NT2/D1 (cell line): ENCODE results near the gene AFMID.
A peak's percentile ranks its signal among the peaks of the same experiment; 100 is the strongest.

ENCODE experiments used
- DNase-seq: peaks from one replicate; pipeline ENCODE4 v3.0.0-alpha.2; 2011; ENCODE audit warnings: low read depth, low spot score
- H3K27me3 ChIP-seq: 2 replicates; pipeline ENCODE4 v1.6.0; 2011; ENCODE audit warnings: mild to moderate bottlenecking; ENCODE audit not compliant: insufficient read length, insufficient read depth
- H3K36me3 ChIP-seq: 2 replicates; pipeline ENCODE4 v1.6.1; 2011; ENCODE audit warnings: mild to moderate bottlenecking, low read length, mixed read lengths; ENCODE audit not compliant: insufficient read depth, insufficient read length
- H3K4me1 ChIP-seq: 2 replicates; pipeline ENCODE4 v1.5.1; 2011; ENCODE audit not compliant: insufficient read depth, insufficient read length
- H3K4me3 ChIP-seq: 2 replicates; pipeline ENCODE4 v1.5.1; 2011; ENCODE audit warnings: low read depth; ENCODE audit not compliant: insufficient read length
- H3K9ac ChIP-seq: 2 replicates; pipeline ENCODE4 v1.6.0; 2011; ENCODE audit warnings: low read depth; ENCODE audit not compliant: insufficient read length
- H3K9me3 ChIP-seq: 2 replicates; pipeline ENCODE4 v1.5.1; 2011; ENCODE audit warnings: mild to moderate bottlenecking, low read length; ENCODE audit not compliant: insufficient read depth
- SUZ12 ChIP-seq: IDR thresholded peaks from 2 replicates; pipeline ENCODE4 v1.6.1; 2011; ENCODE audit not compliant: insufficient read length, insufficient read depth; ENCODE audit errors: extremely low read depth
- YY1 ChIP-seq: IDR thresholded peaks from 2 replicates; pipeline ENCODE4 v1.6.1; 2011; ENCODE audit not compliant: insufficient read length, insufficient read depth
- ZNF274 ChIP-seq: IDR thresholded peaks from 2 replicates; pipeline ENCODE4 v1.6.1; 2011; ENCODE audit warnings: mild to moderate bottlenecking, low read depth, low read length

Gene AFMID

DNA sequence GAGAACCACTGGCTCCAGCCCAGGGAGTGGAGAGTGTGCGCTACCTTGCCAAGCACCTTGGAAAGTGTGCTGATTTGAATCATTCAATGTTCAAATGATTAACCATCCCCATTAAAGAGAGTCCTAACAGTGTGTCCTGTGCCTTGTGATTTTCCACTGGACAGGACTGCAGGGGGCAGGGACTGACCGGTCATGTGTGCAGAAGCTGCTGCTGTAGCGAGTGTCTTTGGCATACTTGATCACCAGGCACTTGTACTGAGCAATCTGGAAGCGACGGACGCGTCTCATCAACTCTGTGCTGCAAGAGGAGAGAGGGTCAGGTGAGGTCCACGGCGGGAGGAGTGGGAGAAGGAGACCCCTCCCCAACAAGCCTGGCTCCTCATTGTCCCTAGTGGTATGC is 2.3 kb upstream of the AFMID start:
- peaks cover 8% of the 10 kb centered on the region for H3K4me1 ChIP-seq
- TF ChIP-seq YY1 (no peak), SUZ12 (no peak), ZNF274 (no peak)
- no peaks in the 10 kb centered on the region for H3K27me3 ChIP-seq
- peaks cover 59% of the 10 kb centered on the region for H3K36me3 ChIP-seq
- DNase-seq = no peak
- peak overlapping the region; percentile 69 for H3K9ac ChIP-seq
- no peaks in the 10 kb centered on the region for H3K9me3 ChIP-seq
- H3K4me3 ChIP-seq = peak overlapping the region; percentile 90

DNA sequence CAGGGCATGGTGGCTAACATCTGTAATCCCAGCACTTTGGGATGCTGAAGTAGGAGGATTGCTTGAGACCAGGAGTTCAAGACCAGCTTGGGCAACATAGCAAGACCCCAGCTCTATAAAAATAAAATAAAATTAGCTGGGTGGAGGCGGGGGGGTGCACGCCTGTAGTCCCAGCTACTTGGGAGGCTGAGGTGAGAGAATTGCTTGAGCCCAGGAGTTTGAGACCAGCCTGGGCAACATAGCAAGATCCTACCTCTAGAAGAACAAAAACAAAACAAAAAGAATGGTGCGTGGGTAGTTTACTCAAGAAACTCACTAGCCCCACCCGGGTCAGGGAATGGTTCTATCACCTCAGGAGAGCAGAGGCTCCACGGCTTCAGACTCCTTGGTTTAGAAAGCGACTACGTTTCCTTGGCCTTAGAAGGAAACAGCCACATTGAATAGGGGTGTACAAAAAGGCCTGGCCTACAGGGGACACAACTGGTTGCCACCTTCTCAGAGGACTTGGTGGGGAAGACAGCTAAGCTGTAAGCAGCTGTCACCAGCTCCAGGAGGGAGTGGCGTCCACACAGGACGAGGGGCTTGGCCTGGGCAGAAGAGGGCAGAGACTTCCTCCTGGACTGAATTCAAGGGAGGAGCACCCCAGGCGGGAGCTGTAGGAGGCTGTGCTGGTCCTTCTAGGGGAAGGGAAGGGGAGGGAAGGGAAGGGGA is 1.0 kb upstream of the AFMID start:
- TF ChIP-seq ZNF274 (no peak), YY1 (no peak), SUZ12 (no peak)
- DNase-seq = no peak
- H3K4me3 ChIP-seq = peak overlapping the region; percentile 90
- peaks cover 15% of the 10 kb centered on the region for H3K4me1 ChIP-seq
- H3K36me3 ChIP-seq = peaks cover 54% of the 10 kb centered on the region
- no peaks in the 10 kb centered on the region for H3K9me3 ChIP-seq
- peak overlapping the region; percentile 78 for H3K9ac ChIP-seq
- no peaks in the 10 kb centered on the region for H3K27me3 ChIP-seq

DNA sequence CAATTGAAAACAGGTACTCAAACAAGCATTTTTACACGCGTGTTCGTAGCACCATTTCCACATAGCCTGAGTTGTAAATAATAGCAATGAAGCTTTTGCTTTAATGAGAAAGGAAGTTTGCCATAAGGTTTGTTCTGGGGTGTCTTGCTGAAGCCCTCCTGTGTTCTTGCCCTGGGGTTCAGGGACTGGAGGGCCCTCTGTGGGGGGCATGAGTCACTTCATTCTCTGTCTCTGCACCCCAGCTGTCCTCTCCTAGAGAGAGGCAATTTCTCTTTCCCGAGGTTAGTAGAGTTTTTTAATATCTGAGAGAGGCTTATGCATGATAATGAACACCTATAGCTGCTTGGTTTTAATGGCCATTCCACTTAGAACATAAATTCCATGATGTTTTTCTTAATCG is 9.6 kb downstream of the AFMID start:
- TF ChIP-seq YY1 (no peak), SUZ12 (no peak), ZNF274 (no peak)
- H3K27me3 ChIP-seq = no peaks in the 10 kb centered on the region
- H3K36me3 ChIP-seq = peaks cover 45% of the 10 kb centered on the region
- no peak overlapping the region for H3K9ac ChIP-seq
- no peak for DNase-seq
- no peaks in the 10 kb centered on the region for H3K9me3 ChIP-seq
- H3K4me1 ChIP-seq = peaks cover 11% of the 10 kb centered on the region
- H3K4me3 ChIP-seq = no peak overlapping the region

DNA sequence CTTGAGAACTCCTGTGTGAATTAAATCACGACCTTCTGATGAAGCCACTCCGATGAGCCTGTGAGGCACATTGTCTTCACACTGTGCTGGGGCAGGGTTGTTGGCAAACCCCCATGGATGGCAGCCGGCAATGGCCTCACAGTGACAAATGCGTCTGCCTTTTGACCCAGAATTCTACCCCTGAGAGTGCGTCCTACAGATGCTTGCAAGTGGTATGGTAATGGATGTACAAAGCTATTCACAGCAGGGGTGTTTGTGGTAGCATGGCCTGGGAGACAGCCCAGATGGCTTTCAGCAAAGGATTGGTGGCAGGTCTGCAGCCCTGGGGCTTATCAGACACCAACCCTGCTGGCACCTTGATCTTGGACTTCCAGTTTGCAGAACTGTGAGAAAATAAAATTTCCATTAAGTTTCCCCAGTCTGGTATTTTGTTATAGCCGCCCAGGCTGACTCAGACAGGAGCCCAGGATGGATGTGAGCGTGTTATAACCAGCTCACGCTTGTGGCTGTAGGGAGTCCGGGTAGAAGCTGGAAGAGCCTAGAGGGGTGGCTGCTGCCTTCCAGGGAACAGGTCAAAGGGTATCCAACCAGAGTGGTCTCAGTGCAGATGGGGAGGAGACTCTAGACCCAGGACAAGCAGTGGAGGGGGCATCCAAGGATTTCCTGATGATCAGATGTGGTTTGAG is 10.1 kb downstream of the AFMID start:
- Histone ChIP-seq H3K9ac (no peak overlapping the region), H3K4me3 (no peak overlapping the region), H3K36me3 (peaks cover 44% of the 10 kb centered on the region), H3K9me3 (no peaks in the 10 kb centered on the region), H3K27me3 (no peaks in the 10 kb centered on the region), H3K4me1 (peaks cover 11% of the 10 kb centered on the region)
- TF ChIP-seq YY1 (no peak), SUZ12 (no peak), ZNF274 (no peak)
- DNase-seq = peak; percentile 48

DNA sequence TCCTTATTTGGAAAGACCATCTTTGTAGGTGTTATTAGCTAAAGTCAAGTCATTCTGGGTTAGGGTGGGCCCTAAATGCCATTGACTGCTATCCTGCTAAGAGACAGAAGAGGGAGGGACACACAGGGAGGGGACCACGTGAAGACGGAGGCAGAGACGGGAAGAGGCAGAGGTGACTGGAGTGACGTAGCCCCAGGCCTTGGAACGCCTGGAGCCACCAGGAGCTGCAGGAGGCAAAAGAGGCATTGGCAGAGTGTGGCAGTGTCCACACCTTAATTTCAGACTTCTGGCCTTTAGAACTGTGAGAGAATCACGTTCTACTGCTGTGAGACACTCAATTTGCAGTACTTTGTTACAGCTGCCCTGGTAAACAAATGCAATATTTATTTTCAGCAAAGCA is 13.3 kb downstream of the AFMID start:
- TF ChIP-seq SUZ12 (no peak), ZNF274 (no peak), YY1 (no peak)
- Histone ChIP-seq H3K4me3 (no peak overlapping the region), H3K9me3 (no peaks in the 10 kb centered on the region), H3K4me1 (peaks cover 9% of the 10 kb centered on the region), H3K9ac (no peak overlapping the region), H3K36me3 (peaks cover 53% of the 10 kb centered on the region), H3K27me3 (no peaks in the 10 kb centered on the region)
- no peak for DNase-seq

DNA sequence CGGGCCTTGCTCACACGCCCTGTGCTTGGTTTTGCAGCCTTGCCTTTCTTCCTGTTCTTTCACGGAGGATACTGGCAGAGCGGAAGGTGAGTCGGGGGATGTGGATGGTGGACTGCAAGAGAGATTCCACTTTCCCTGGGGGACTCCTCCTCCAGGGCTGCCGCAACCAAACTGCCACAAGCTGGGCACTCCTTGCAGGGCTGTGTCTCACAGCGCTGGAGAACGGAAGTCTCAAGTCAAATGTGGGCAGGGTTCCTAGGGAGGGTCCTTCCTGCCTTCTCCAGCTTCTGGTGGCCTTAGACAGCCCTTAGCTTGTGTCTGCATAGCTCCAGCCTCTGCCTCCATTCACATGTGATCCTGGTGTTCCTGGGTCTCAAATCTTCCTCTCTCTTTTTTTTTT is 15.5 kb downstream of the AFMID start:
- no peak for DNase-seq
- Histone ChIP-seq H3K9ac (no peak overlapping the region), H3K36me3 (peaks cover 61% of the 10 kb centered on the region), H3K4me1 (peaks cover 2% of the 10 kb centered on the region), H3K4me3 (no peak overlapping the region), H3K9me3 (no peaks in the 10 kb centered on the region), H3K27me3 (no peaks in the 10 kb centered on the region)
- TF ChIP-seq ZNF274 (no peak), SUZ12 (no peak)

DNA sequence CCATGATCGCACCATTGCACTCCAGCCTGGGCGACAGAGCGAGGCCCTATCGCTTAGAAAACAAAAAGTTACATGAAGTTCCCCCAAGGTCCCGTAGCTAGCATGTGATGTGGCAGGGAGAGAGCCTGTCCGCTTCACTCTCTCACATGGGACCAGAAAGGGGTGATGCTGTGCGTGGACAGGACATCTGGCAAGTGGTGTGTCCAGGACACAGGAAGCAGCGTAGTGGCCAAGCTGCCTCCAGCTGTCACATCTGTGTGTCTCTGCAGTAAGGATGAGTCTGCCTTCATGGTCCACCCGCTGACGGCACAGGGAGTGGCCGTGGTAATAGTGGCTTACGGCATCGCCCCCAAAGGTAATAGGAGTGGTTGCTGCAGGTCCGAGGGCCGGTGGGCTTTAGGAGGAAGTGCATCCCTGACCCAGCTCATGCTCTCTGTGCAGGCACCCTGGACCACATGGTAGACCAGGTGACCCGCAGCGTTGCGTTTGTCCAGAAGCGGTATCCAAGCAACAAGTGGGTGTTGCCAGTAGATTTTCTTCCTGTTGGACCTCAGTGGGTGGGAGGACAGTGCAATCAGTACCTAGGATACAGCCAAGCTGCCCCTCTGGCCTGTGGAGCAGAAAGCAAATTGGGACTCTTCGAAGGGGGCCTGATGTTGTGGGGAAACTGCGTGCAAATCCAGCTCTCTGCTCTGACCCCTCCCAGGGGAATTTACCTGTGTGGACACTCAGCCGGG is 17.4 kb downstream of the AFMID start:
- no peak for TF ChIP-seq SUZ12
- no peak for TF ChIP-seq YY1
- Histone ChIP-seq H3K9ac (no peak overlapping the region), H3K9me3 (no peaks in the 10 kb centered on the region), H3K36me3 (peaks cover 50% of the 10 kb centered on the region), H3K4me1 (no peaks in the 10 kb centered on the region), H3K27me3 (no peaks in the 10 kb centered on the region), H3K4me3 (no peak overlapping the region)
- no peak for DNase-seq
